Measurements from ENCODE around the gene KRCC1. TPM values are rescaled to one million over a fixed set of nuclear protein-coding genes. Genes with fewer than 3 reads are reported as not detected.

The KRCC1 gene
- polyA plus RNA-seq, 4 donors, result 49.4 to 63.1 (median 61.2) TPM

- no peak for DNase-seq (ENCODE audit: low read depth in 4 of 4, low spot score in 3 of 4)
Observed at GRCh38 chr2:88078643-88079172, 23.1 kb upstream of the KRCC1 start.

GRCh38 chr2:88077080-88077479 lies 21.5 kb upstream of the KRCC1 start:
- no peak for DNase-seq (ENCODE audit: low read depth in 4 of 4, low spot score in 3 of 4)

GRCh38 chr2:88074854-88075292 lies 19.3 kb upstream of the KRCC1 start:
- DNase-seq (ENCODE audit: low read depth in 4 of 4, low spot score in 3 of 4), result no peak

- no peak for DNase-seq (ENCODE audit: low read depth in 4 of 4, low spot score in 3 of 4)
Observed at GRCh38 chr2:88074150-88074549, 18.6 kb upstream of the KRCC1 start.

DNA sequence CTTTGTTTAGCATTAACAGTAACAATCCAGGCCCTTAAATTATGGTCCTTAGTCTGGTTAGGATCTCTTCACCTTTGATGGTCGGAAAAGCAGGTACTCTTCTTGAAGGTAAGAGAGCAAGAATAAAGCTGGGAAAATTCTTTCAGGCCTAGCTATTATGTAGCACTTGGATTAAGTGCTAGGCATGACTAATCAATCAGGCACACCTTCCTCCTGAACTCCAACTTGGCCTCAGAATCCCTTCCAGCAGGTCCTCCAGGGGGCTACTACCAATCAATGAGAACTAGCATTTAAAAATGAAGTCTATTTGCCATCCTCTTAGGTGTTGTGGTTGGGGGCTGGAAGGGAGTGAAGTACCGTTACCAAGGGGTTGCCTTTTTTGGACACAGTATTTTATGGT lies 15.8 kb upstream of the KRCC1 start:
- DNase-seq (ENCODE audit: low read depth in 4 of 4, low spot score in 3 of 4), result no peak

- DNase-seq (ENCODE audit: low read depth in 4 of 4, low spot score in 3 of 4), result no peak
Observed at GRCh38 chr2:88070055-88070454, 14.5 kb upstream of the KRCC1 start.

GRCh38 chr2:88069117-88069516 lies 13.5 kb upstream of the KRCC1 start:
- no peak for DNase-seq (ENCODE audit: low read depth in 4 of 4, low spot score in 3 of 4)

GRCh38 chr2:88068044-88068443 lies 12.5 kb upstream of the KRCC1 start:
- DNase-seq (ENCODE audit: low read depth in 4 of 4, low spot score in 3 of 4), result no peak

DNA sequence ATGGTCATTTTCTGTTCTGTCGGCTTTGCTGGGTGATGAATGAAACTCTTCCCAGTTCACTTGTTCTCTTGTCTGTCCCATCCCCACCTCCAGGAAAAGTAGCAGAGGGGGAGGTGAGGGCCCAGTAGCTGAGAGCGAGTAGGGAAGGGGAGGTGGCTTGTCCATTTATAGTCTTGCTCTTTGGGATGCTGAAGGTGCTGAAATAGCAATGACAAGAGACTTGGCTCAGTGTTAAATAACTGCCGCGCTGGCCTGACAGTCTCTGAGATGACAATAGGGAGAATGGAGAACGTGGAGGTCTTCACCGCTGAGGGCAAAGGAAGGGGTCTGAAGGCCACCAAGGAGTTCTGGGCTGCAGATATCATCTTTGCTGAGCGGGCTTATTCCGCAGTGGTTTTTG lies 12.0 kb upstream of the KRCC1 start, which contains the start of gene SMYD1:
Gene SMYD1 (plus strand): TSS at position 228 of the 400 bp plus-strand sequence. CDS start 40 bp downstream, at position 268.
- DNase-seq (ENCODE audit: low read depth in 4 of 4, low spot score in 3 of 4), result no peak

DNA sequence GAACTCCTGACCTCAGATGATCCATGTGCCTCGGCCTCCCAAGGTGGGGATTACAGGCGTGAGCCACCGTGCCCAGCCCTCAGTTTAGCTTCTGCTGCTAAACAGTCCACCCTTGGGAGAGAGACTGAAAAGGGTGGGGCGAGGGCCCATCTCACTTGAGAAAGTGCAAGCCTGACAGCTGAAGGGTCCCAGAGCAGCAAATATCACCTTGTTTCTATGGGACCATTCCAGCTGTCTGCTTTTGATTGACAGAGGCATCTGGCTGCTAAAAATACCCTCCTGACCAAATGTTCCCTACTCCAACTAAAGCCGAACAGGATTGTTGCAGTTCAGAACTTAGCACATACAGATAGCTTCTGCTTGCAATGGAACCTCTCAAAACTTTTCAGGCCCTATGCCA lies 11.6 kb upstream of the KRCC1 start:
- DNase-seq (ENCODE audit: low read depth in 4 of 4, low spot score in 3 of 4), result no peak

DNA sequence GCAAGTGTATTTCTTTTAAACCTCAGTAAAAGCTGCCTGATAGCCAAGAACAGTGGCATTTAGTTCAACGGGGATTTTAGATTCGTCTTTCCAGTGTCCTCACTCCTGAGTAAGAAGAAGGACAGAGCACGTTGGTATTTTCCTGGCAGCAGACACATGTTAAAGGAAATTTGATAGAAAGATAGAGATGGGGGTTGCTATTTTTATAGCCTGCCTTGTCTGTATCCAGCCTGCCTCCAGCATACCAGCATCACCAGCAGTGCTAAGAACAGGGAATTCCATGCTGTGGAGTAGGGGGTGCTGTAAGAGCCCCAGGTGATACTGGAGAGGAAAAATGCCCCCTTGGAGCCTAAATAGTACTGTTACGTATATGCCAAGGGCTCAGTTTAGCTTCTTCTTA lies 11.0 kb upstream of the KRCC1 start:
- no peak for DNase-seq (ENCODE audit: low read depth in 4 of 4, low spot score in 3 of 4)

GRCh38 chr2:88061295-88061694 lies 5.7 kb upstream of the KRCC1 start:
- no peak for DNase-seq (ENCODE audit: low read depth in 4 of 4, low spot score in 3 of 4)

- no peak for DNase-seq (ENCODE audit: low read depth in 4 of 4, low spot score in 3 of 4)
Observed at GRCh38 chr2:88060907-88061275, 5.3 kb upstream of the KRCC1 start.

DNA sequence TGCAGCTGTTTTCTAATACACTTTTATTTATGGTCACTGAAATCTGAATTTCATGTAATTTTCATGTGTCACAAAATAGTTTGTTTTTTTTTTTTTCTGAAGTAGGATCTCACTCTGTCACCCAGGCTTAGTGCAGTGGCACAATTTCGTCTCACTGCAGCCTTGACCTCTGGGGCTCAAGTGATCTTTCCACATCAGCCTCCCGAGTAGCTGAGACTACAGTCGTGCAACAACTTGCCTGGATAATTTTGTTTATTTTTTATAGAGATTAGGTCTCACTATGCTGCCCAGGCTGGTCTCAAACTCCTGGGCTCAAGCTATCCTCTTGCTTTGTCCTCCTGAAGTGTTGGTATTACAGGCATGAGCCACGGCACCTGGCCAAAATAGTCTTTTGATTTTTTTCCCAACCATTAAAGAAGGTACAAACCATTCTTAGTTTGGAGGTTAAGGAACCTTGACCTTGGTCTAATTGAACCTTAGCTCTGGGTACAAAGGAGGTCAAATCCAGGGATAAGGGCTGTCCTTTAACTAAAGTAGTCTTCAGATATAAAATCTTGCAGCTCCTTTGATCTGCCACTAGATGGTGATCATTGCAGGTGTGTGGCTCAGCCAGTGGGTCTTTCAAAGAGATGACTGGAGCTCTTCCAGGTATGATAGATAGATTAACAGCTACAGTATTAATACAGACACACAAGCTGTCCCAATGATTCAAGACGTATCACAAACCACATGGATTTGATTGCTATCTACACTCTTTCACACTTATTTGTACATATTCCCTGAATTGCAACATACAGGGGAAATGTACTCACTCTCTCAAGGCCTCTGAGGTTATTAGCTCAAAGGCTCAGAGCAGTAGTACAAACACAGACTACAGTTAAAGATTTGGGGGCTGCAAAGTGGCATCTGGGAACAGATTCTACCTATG lies 4.7 kb upstream of the KRCC1 start:
- DNase-seq (ENCODE audit: low read depth in 4 of 4, low spot score in 3 of 4), result peak in 1 of 4 donors; percentile 5

GRCh38 chr2:88058191-88058590 lies 2.6 kb upstream of the KRCC1 start:
- DNase-seq (ENCODE audit: low read depth in 4 of 4, low spot score in 3 of 4), result no peak

- no peak for DNase-seq (ENCODE audit: low read depth in 4 of 4, low spot score in 3 of 4)
Observed at GRCh38 chr2:88057437-88057844, 1.9 kb upstream of the KRCC1 start.

GRCh38 chr2:88054782-88055370 lies 707 bp downstream of the KRCC1 start:
- peak in 2 of 4 donors; percentile 0 to 17 for DNase-seq (ENCODE audit: low read depth in 4 of 4, low spot score in 3 of 4)

DNA sequence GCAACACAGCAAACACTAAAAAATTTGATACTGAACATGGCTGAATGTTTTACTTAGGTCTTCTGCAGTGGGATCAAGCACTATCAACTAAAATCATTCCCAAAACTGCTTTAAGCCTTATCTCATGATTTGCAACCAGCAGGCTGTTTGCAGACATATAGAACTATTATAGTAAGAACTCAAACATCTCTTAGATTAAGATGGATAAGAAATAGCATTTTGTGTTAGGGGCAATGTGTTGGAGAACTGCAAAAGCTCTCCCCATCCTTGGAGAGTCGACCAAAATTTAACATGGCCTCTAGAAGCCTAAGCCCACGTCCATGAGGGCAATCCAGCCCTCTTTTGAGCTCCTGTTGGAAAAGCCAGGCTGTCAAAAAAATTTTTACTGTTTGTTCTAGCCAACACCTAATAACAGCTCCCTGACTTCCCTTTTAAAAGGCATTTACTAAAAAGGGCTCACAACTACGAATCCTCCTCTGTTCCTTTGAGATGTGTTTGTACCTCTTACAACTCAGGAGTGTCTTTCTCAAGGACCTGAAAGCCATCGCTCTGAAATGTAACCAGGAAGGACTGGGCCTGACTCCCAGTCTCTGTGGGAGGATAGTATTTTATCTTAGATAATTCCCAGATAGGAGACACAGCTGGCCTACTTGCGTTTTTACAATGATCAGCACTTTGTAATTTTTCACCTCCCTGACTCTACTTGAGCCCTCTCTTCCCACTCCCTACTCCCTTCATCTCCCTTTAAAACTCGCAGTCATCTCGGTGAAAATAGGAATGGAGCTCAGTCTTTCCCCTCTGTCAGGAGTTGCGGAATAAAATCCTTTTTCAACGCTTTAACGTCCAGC lies 1.4 kb downstream of the KRCC1 start:
- DNase-seq (ENCODE audit: low read depth in 4 of 4, low spot score in 3 of 4), result peak in 1 of 4 donors; percentile 3

GRCh38 chr2:88053296-88053695 lies 2.3 kb downstream of the KRCC1 start:
- peak in 1 of 4 donors; percentile 10 for DNase-seq (ENCODE audit: low read depth in 4 of 4, low spot score in 3 of 4)

DNA sequence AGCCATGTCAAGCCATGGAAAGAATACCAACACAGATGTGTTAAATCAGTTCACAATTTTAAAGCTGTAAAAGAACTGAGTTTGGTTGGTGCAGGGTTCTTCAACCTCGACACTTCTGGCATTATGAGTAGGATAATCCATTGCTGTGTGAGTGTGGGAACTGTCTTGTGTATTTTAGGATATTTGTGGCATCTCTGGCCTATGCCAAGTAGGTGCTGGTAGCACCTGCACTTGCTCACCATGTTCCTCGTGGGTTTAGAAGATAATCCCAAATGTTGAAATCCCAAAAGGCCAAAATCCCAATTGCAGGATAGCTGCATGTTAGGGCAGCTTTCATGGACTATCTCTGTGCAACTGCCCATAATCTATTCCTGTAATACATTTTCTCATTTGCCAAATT lies 3.8 kb downstream of the KRCC1 start:
- no peak for DNase-seq (ENCODE audit: low read depth in 4 of 4, low spot score in 3 of 4)

DNA sequence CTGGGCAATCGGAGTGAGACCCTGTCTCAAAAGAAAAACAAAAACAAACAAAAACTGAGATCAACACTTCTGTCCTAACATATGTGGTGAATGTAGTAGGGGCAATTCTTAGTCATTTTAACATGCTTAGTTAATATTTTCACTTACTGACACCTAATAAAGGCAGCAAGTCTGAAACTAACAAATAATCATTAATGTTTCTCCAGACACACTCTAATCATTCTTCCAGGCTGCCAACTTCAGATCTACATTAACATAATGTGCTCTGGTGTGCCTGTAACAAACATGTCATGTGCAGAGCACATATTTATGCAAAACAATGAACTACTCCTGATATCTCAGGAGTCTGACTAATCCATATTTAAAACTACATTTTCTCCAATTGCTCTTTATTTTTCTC lies 6.0 kb downstream of the KRCC1 start:
- no peak for DNase-seq (ENCODE audit: low read depth in 4 of 4, low spot score in 3 of 4)

All from right renal pelvis (tissue), 4 donors.